Stimulated activated effector memory CD8-positive, alpha-beta T cell treated with anti-CD3 and anti-CD28 coated beads, Interleukin-12 subunit alpha, Interleukin-12 subunit beta, amount 100 ng/mL, for 72 hours (primary cell): ENCODE measurements around the gene ITSN1.

ENCODE experiments used
- ATAC-seq: fragments of 150-1000 bp; cut with Tn5 transposase; 2 replicates; pipeline ENCODE4 v1.10.0; 2021
- DNase-seq, 2 donors: peaks; one replicate each; pipeline ENCODE4 v3.0.0; 2021 to 2022; ENCODE audit warnings: low spot score in 2 of 2
- H3K27ac Mint-ChIP-seq: one replicate; pipeline ENCODE4 v1.8.0; 2022; ENCODE audit warnings: mild to moderate bottlenecking, mixed read lengths
- H3K36me3 Mint-ChIP-seq: one replicate; pipeline ENCODE4 v1.8.0; 2022; ENCODE audit warnings: mild to moderate bottlenecking, mixed read lengths
- H3K4me1 Mint-ChIP-seq: one replicate; pipeline ENCODE4 v1.8.0; 2022; ENCODE audit warnings: mixed read lengths
- H3K4me3 Mint-ChIP-seq: one replicate; pipeline ENCODE4 v1.8.0; 2022; ENCODE audit warnings: mild to moderate bottlenecking, mixed read lengths
- H3K9me3 Mint-ChIP-seq: one replicate; pipeline ENCODE4 v1.8.0; 2022; ENCODE audit warnings: mixed read lengths

The ITSN1 gene

DNA sequence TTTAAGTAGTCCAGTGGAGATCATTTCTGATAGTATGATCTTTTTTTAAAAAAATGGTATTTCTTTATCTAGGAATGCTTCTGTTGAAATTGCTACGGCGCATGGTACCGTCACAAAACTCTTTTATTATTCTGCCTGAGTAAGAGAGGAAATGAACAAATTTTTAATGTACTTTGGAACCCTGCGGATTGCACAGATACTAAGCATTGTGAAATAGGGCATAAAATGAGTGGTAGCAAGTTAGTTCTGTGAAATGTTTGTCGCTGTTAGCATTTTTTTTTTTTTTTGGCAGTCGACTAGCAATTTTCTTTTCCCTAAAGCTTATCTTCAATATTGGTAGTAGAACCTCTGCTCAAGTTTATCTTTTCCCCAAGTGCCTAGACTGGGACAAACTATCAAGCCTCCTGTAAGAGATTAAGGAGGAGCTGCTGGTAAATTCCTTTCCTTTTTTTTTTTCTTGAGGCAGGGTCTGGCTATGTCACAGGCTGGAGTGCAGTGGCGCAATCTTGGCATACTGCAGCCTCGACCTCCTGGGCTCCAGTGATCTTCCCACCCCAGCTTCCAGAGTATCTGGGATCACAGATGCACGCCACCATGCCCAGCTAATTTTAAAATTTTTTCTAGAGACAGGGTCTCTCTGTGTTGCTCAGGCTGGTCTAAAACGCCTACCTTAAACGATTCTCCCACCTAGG lies 2.2 kb downstream of the ITSN1 start:
- no peak overlapping the region for H3K27ac Mint-ChIP-seq
- DNase-seq = no peak
- no peaks in the 10 kb centered on the region for H3K9me3 Mint-ChIP-seq
- no peak for ATAC-seq
- H3K4me3 Mint-ChIP-seq = peak overlapping the region; percentile 73
- peaks cover 10% of the 10 kb centered on the region for H3K36me3 Mint-ChIP-seq
- peaks cover 17% of the 10 kb centered on the region for H3K4me1 Mint-ChIP-seq

DNA sequence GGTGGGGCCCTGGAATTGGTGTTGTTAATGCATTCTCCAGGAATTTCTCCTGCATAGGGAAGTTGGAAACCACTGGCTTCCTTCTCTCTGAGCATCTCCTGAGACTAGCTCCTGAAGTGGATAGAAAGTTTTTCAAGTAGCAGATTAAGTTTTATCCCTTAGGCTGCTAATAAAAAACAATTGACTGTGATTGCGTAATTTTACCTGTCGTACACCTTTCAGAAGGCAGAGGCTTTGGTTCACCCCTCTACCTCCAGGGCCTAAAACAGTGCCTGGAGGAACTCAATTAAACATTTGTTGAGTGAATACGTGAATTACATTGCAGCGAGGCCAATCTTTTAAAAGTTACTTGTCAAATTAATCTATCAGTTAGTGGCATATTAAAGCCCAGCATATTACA lies 3.4 kb downstream of the ITSN1 start:
- Mint-ChIP-seq H3K36me3 (peaks cover 10% of the 10 kb centered on the region), H3K9me3 (no peaks in the 10 kb centered on the region), H3K4me1 (peaks cover 17% of the 10 kb centered on the region), H3K27ac (no peak overlapping the region), H3K4me3 (no peak overlapping the region)
- ATAC-seq = no peak
- DNase-seq = no peak

DNA sequence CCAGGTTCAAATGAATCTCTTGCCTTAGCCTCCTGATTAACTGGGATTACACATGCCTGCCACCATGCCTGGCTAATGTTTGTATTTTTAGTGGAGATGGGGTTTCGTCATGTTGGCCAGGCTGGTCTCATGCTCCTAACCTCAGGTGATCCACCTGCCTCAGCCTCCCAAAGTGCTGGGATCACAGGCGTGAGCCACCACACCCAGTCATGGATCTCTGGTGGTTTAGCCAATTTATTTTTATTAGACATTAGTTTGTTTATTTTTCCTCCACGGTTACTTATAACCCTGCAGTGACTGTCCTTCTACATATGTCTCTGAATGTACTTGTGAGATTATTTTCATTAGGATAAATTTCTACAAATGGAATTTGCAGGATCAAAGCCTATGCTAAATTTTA lies 5.3 kb downstream of the ITSN1 start:
- H3K4me1 Mint-ChIP-seq = peaks cover 6% of the 10 kb centered on the region
- no peak overlapping the region for H3K27ac Mint-ChIP-seq
- no peaks in the 10 kb centered on the region for H3K36me3 Mint-ChIP-seq
- DNase-seq (no peak), ATAC-seq (no peak)
- H3K4me3 Mint-ChIP-seq = no peak overlapping the region
- H3K9me3 Mint-ChIP-seq = no peaks in the 10 kb centered on the region

DNA sequence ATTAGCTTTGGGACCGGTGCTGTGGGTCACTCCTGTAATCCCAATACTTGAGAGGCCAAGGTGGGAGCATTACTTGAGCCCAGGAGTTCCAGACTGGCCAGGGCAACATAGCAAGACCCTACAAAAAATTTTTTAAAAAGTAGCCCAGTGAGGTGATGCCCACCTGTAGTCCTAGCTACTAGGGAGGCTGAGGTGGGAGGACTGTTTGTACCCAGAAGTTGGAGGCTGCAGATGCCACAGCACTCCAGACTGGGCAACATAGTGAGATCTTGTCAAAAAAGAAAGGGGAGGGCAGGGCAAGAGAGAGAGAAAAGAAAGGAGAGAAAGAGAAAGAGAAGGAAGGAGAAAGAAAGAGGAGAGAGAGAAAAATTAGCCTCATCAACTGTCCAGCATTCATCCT lies 6.3 kb downstream of the ITSN1 start:
- H3K4me3 Mint-ChIP-seq = no peak overlapping the region
- no peaks in the 10 kb centered on the region for H3K9me3 Mint-ChIP-seq
- ATAC-seq = no peak
- H3K27ac Mint-ChIP-seq = no peak overlapping the region
- H3K4me1 Mint-ChIP-seq = peaks cover 3% of the 10 kb centered on the region
- no peak for DNase-seq
- no peaks in the 10 kb centered on the region for H3K36me3 Mint-ChIP-seq

DNA sequence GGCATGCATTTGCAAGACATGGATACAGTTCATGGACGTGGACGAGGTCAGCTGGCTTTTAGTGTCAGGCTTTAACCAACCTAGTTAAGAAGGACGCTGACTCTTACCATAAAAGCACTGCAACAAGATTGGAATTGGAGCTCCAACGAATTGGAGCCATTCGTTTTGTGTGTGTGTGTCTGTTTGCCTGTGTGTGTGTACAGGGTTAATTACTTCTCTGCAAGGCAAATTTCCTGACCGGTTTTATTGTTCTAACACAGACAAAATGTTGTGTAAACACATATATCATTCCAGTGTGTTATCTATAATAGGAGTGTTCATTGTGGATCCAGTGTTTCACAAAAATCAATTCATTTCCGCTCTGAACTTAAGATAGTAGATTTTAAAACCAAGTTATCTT lies 7.9 kb downstream of the ITSN1 start:
- H3K4me1 Mint-ChIP-seq = no peaks in the 10 kb centered on the region
- no peak overlapping the region for H3K4me3 Mint-ChIP-seq

DNA sequence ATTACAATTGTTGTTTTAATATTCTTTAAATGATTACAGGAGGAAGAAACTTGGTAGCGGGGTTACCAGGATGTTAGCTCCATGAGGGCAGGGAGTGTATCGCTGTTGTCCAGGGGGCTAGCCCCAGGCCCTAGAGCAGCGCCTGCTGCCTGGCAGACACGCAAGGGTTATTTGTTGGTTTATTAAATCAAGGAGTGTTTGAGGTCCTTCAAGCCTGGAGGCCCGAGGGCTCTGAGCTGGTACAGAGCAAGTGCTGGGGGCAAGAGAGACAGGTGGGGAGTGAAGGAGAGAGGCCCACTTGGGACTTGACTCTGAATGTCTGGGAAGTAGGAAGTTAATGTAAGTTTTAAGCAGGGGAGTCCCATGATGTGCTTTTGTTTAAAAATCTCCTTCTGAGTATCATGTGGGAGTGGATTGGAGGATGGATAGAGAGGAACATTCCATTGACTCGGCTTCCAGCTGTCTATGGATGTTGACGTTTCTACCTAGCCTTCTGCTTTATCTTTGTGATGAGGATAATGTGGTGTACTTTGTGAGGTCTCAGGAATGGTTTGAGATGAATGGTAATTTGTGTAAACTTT lies 8.7 kb downstream of the ITSN1 start:
- Mint-ChIP-seq H3K4me3 (no peak overlapping the region), H3K4me1 (no peaks in the 10 kb centered on the region), H3K27ac (no peak overlapping the region), H3K9me3 (no peaks in the 10 kb centered on the region), H3K36me3 (no peaks in the 10 kb centered on the region)
- no peak for ATAC-seq
- no peak for DNase-seq

More for the DNA sequence above, 7.9 kb downstream of the ITSN1 start:
- no peaks in the 10 kb centered on the region for H3K36me3 Mint-ChIP-seq
- no peak for ATAC-seq
- H3K9me3 Mint-ChIP-seq = no peaks in the 10 kb centered on the region
- no peak for DNase-seq
- no peak overlapping the region for H3K27ac Mint-ChIP-seq

DNA sequence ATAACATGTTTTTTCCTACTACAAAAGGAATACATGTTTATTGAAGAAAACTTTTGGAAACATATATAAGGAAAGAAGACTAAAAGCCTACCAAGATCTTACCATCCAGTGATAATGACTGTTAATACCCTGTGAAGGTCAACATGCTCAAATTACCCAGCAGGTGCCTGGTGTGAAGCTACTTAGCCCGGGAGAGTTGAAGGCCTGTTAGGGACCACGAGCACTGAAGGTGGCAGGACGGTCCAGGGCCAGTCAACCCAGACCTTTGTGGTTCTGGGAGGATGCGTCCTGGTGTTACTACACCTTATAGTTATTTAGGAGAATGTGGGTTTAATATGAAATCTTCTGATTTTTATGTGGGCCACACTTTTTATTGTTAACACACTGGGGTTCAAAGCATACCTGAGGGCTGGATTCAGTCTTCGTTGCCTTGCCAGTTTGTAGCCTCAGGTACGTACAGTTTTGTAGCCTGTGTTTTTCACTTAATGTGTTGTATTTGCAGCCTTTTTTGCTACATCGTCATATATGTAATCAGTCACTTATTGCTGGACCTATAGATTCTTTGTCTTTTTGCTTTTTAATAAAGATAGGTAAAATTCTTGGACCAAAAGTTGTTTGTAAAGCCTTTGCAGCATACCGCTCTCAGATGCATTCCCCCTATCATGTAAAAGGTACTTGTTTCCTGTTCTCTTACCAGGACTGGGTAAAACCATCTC lies 9.8 kb downstream of the ITSN1 start:
- no peaks in the 10 kb centered on the region for H3K4me1 Mint-ChIP-seq
- H3K9me3 Mint-ChIP-seq = no peaks in the 10 kb centered on the region
- H3K36me3 Mint-ChIP-seq = no peaks in the 10 kb centered on the region
- H3K4me3 Mint-ChIP-seq = no peak overlapping the region
- H3K27ac Mint-ChIP-seq = no peak overlapping the region
- ATAC-seq (no peak), DNase-seq (no peak)

DNA sequence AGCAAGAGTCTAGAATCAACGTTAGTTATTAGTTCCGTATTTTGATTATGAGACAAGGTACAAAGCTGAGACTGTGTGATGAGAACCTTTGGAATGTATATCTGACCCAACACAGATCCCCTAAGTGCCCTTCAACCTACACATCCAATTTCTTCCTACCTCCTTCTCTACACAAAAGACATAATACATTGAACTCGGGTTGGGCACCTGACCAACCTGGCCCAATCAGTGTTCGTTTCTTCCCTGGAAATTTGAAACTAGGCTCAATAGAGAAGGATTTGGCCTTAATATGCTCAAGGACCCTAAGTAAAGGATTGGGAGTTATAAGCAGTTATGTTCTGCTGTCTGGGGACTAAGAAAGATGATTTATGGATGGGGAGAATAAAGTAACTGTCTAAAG lies 12.1 kb downstream of the ITSN1 start:
- no peak overlapping the region for H3K4me3 Mint-ChIP-seq
- ATAC-seq (no peak), DNase-seq (no peak)
- H3K9me3 Mint-ChIP-seq = no peaks in the 10 kb centered on the region
- no peak overlapping the region for H3K27ac Mint-ChIP-seq
- H3K4me1 Mint-ChIP-seq = no peaks in the 10 kb centered on the region
- no peaks in the 10 kb centered on the region for H3K36me3 Mint-ChIP-seq

DNA sequence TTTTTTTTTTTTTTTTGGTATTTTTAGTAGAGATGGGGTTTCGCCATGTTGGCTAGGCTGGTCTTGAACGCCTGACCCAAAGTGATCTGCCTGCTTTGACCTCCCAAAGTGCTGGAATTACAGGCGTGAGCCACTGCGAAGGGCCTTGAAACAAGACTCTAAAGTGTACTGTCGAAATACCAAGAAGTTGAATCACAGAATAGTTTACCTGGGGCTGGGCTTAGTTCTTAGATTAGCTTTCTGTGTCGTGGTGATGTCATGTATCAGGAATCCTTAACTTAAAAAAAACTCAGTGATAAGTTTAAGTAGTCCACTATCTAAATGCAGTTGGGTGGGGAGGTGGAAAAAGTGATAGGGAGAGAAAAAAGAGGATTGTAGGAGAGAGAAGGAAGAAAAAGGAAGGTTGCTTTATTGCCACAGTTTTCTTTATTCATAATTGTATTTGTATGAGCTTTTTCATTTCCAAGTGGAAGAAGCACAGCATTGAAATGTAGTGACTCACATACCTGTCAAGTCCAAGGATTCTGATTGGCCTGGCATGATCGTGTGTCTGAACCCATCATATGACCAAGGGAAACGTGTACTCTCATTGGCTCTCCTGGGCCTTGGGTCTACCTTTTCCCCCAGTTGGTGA lies 13.4 kb downstream of the ITSN1 start:
- no peak for DNase-seq
- H3K27ac Mint-ChIP-seq = no peak overlapping the region

DNA sequence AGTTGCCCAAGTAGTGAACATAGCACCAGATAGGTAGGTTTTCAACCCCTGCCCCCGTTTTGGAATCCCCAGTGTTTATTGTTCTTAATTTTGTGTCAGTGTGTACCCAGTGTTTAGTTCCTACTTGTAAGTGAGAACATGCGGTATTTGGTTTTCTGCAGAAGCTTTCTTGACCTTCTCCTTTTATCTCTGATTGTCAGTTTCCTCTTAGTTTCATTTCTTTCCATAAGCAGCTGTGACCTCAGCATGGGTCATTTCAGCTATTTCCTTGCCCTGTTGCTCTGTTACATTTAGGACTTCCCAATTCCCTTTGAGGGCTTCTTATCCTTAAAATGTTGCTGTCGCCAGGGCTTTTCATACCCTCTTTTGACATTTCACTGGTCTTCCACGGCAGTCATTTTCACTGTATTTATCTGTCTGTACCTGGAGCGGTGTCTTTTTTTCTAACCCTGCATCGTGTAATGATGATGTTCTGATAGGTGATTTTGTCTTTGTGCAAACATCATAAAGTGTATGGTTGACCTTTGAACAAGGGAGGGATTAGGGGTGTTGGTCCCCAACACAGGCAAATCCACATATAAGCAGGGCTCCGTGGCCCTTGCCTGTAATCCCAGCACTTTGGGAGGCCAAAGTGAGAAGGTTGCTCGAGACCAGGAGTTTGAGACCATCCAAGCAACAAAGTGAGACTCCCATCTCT lies 15.0 kb downstream of the ITSN1 start:
- no peaks in the 10 kb centered on the region for H3K9me3 Mint-ChIP-seq
- DNase-seq = no peak
- no peaks in the 10 kb centered on the region for H3K36me3 Mint-ChIP-seq
- no peaks in the 10 kb centered on the region for H3K4me1 Mint-ChIP-seq
- no peak overlapping the region for H3K27ac Mint-ChIP-seq
- no peak for ATAC-seq
- H3K4me3 Mint-ChIP-seq = no peak overlapping the region

More for the DNA sequence above, 13.4 kb downstream of the ITSN1 start:
- no peaks in the 10 kb centered on the region for H3K36me3 Mint-ChIP-seq
- no peak for ATAC-seq
- no peaks in the 10 kb centered on the region for H3K4me1 Mint-ChIP-seq
- H3K4me3 Mint-ChIP-seq = no peak overlapping the region
- H3K9me3 Mint-ChIP-seq = no peaks in the 10 kb centered on the region

DNA sequence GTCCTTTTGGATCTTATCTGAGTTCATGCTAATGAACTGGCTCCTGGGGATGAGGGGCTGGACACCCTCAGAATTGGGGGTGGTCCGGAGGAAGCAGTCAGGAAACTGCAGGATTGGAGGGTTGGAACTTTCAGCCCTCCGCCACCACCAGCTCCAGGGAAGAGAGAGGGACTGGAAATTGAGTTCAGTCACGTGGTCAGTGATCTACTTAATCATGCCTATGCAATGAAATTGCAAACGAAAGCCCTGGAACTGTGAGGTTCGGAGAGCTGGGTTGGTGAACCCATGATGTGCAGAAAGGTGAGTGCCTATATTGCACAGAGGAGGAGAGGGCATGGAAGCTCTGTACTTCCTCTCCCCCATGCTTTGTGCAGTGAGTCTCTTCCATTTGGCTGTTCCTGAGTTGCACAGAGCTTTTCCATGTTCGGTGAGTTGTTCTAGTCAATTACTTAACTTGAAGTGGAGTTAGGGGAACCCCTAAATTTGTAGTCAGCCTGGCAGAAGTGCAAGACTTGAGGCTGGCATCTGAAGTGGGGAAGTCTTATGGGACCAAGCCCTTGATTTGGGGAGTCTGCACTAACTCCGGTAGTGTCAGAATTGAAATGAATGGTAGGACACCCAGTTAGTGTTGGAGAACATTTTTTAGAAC lies 16.7 kb downstream of the ITSN1 start:
- Mint-ChIP-seq H3K4me1 (no peaks in the 10 kb centered on the region), H3K9me3 (no peaks in the 10 kb centered on the region), H3K27ac (no peak overlapping the region), H3K36me3 (no peaks in the 10 kb centered on the region), H3K4me3 (no peak overlapping the region)
- ATAC-seq = no peak
- no peak for DNase-seq

DNA sequence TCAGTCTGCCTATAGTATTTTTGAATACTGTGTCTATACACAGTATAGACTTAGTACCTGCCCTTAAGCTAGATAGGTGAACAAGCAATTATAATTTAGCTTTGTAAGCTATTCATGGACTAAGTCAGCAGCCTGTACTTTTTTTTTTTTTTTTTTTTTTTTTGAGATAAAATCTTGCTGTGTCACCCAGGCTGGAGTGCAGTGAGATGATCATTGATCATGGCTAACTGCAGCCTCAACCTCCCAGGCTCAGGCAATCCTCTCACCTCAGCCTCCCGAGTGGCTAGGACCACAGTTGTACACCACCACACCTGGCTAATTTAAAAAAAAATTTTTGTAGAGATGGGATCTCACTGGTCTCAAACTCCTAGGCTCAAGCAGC lies 17.3 kb downstream of the ITSN1 start:
- Mint-ChIP-seq H3K27ac (no peak overlapping the region), H3K4me1 (no peaks in the 10 kb centered on the region), H3K4me3 (no peak overlapping the region), H3K9me3 (no peaks in the 10 kb centered on the region), H3K36me3 (no peaks in the 10 kb centered on the region)
- ATAC-seq (no peak), DNase-seq (no peak)

DNA sequence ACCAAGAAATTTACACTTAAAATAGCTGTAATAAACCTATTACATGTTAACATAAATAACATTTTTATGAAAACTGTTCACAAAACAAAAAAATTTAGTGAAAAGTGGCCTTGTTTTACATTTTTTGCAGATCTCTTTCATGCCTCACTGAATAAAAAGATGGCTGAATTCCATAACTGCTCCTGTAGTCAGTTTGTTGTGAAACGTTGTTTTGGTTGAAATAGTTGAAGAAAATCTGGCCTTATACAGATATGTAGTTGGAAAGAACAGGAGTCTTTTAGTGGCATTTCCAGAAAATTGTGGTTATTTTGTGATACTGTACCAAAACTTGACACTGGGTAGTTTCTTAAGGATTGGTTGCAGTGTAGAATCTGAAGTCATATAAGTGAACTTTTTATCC lies 18.1 kb downstream of the ITSN1 start:
- Mint-ChIP-seq H3K4me3 (no peak overlapping the region), H3K9me3 (no peaks in the 10 kb centered on the region), H3K27ac (no peak overlapping the region), H3K4me1 (no peaks in the 10 kb centered on the region), H3K36me3 (no peaks in the 10 kb centered on the region)
- ATAC-seq (no peak), DNase-seq (no peak)

DNA sequence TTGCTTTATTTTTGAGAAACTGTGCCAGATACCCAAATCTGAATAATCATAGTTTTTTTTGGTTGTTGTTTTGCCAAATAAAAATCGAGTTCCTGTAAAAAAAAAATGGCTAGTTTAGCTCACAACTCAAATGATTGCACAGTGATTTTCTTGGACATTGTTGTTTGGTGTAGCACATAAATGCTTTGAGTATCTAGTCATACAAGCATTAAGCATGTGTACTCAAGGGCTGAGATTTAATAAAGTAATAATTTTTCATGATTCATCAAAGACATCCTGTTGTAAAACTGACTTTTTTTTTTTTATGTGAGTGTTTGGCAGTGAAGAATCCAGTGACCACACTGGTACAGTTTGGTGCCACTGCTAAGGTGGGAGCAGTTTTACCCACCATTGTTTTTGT lies 18.8 kb downstream of the ITSN1 start:
- no peak overlapping the region for H3K27ac Mint-ChIP-seq
- no peaks in the 10 kb centered on the region for H3K9me3 Mint-ChIP-seq
- H3K4me1 Mint-ChIP-seq = no peaks in the 10 kb centered on the region
- H3K36me3 Mint-ChIP-seq = no peaks in the 10 kb centered on the region
- no peak overlapping the region for H3K4me3 Mint-ChIP-seq
- DNase-seq (no peak), ATAC-seq (no peak)

DNA sequence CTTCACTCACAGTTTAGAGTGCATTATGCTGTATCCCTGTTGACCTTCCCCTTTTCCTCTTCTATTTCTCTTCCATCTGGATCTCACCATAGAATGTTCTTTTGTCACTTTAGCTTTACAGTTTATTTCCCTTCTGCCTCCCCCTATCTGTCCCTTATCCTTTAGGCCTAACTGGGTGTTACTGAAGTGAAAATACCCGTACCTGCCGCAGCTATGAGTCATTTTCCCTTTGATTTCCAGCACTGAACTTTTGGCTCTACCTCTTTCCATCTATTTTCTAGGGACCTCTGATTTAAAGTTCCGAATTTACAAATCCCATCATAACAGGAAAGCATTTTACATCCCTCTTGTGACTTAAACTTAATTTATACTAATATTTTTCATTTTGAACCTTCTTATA lies 19.7 kb downstream of the ITSN1 start:
- no peaks in the 10 kb centered on the region for H3K9me3 Mint-ChIP-seq
- no peaks in the 10 kb centered on the region for H3K4me1 Mint-ChIP-seq
- no peak overlapping the region for H3K27ac Mint-ChIP-seq
- ATAC-seq (no peak), DNase-seq (no peak)
- H3K4me3 Mint-ChIP-seq = no peak overlapping the region
- H3K36me3 Mint-ChIP-seq = no peaks in the 10 kb centered on the region
